Liver (tissue), 9 donors: ENCODE results near the gene PPT2. TPM values are rescaled to one million over a fixed set of nuclear protein-coding genes. Genes with fewer than 3 reads are reported as not detected.

Experiments used
- DNase-seq: peaks from one replicate; pipeline ENCODE4 v3.0.0-alpha.2; 2017; ENCODE audit warnings: low spot score
- H3K27ac ChIP-seq, 2 donors: one replicate each; pipeline ENCODE4 v1.7.0; 2013; ENCODE audit warnings: inconsistent platforms in 2 of 2, low read length in 2 of 2, control low read depth in 1 of 2, low read depth in 1 of 2, mild to moderate bottlenecking in 1 of 2
- H3K27me3 ChIP-seq, 4 donors: one replicate each; pipeline versions ENCODE4 v1.6.1 to v1.7.0; 2013; ENCODE audit warnings: low read length in 3 of 4, inconsistent platforms in 1 of 4, mild to moderate bottlenecking in 1 of 4, moderate library complexity in 1 of 4; ENCODE audit not compliant: control insufficient read depth in 4 of 4, insufficient read depth in 4 of 4
- H3K36me3 ChIP-seq, 4 donors: one replicate each; pipeline versions ENCODE4 v1.6.1 to v1.7.0; 2013; ENCODE audit warnings: low read length in 3 of 4, mild to moderate bottlenecking in 3 of 4, low read depth in 1 of 4, moderate library complexity in 1 of 4; ENCODE audit not compliant: control insufficient read depth in 4 of 4, insufficient read depth in 3 of 4
- H3K4me1 ChIP-seq, 4 donors: one replicate each; pipeline versions ENCODE4 v1.6.1 to v1.7.0; 2013; ENCODE audit warnings: low read length in 3 of 4, mild to moderate bottlenecking in 3 of 4, moderate library complexity in 1 of 4; ENCODE audit not compliant: control insufficient read depth in 4 of 4, insufficient read depth in 4 of 4
- H3K4me3 ChIP-seq, 3 donors: one replicate each; pipeline versions ENCODE4 v1.6.1 to v1.7.0; 2013; ENCODE audit warnings: low read length in 3 of 3, control low read depth in 1 of 3, low read depth in 1 of 3, mild to moderate bottlenecking in 1 of 3
- H3K9ac ChIP-seq, 2 donors: one replicate each; pipeline ENCODE4 v1.7.0; 2013; ENCODE audit warnings: low read length in 2 of 2, mild to moderate bottlenecking in 2 of 2, moderate library complexity in 2 of 2, control low read depth in 1 of 2, low read depth in 1 of 2
- H3K9me3 ChIP-seq, 4 donors: one replicate each; pipeline versions ENCODE4 v1.6.1 to v1.7.0; 2013; ENCODE audit warnings: low read length in 3 of 4; ENCODE audit not compliant: control insufficient read depth in 4 of 4
- CTCF ChIP-seq: fragments of 150-350 bp; IDR thresholded peaks from 2 replicates; pipeline ENCODE4 v1.5.1; 2017; ENCODE audit warnings: improper control_type of control experiment, low read depth, low read length; ENCODE audit not compliant: missing input control
- EGR1 ChIP-seq, 2 donors: IDR thresholded peaks; 2 replicates each; pipeline ENCODE4 v1.6.1; 2016 to 2018; ENCODE audit warnings: antibody characterized with exemption in 2 of 2, low read depth in 2 of 2
- FOXA1 ChIP-seq: IDR thresholded peaks from 2 replicates; pipeline ENCODE4 v1.6.1; 2016; ENCODE audit warnings: antibody characterized with exemption
- FOXA2 ChIP-seq: IDR thresholded peaks from 2 replicates; pipeline ENCODE4 v1.6.1; 2016; ENCODE audit warnings: antibody characterized with exemption
- GABPA ChIP-seq, 2 donors: IDR thresholded peaks in 1 of 2; conservative IDR thresholded peaks in 1 of 2; 2 replicates each; pipeline ENCODE4 v1.6.1; 2016; ENCODE audit warnings: antibody characterized with exemption in 2 of 2, mild to moderate bottlenecking in 1 of 2, moderate library complexity in 1 of 2
- HNF4A ChIP-seq, 2 donors: conservative IDR thresholded peaks; 2 replicates each; pipeline ENCODE4 v1.6.1; 2016; ENCODE audit warnings: antibody characterized with exemption in 2 of 2, mild to moderate bottlenecking in 2 of 2
- HNF4G ChIP-seq: IDR thresholded peaks from 2 replicates; pipeline ENCODE4 v1.6.1; 2016; ENCODE audit warnings: antibody characterized with exemption
- JUND ChIP-seq, 2 donors: IDR thresholded peaks; 2 replicates each; pipeline ENCODE4 v1.6.1; 2016; ENCODE audit warnings: antibody characterized with exemption in 2 of 2
- MAX ChIP-seq: IDR thresholded peaks from 2 replicates; pipeline ENCODE4 v1.6.1; 2016; ENCODE audit warnings: antibody characterized with exemption
- NR2F2 ChIP-seq: IDR thresholded peaks from 2 replicates; pipeline ENCODE4 v1.6.1; 2016; ENCODE audit warnings: antibody characterized with exemption
- RAD21 ChIP-seq, 2 donors: IDR thresholded peaks; 2 replicates each; pipeline ENCODE4 v1.6.1; 2016; ENCODE audit warnings: antibody characterized with exemption in 2 of 2, mild to moderate bottlenecking in 2 of 2
- RXRA ChIP-seq, 2 donors: IDR thresholded peaks; 2 replicates each; pipeline ENCODE4 v1.6.1; 2017 to 2018; ENCODE audit warnings: antibody characterized with exemption in 2 of 2, mild to moderate bottlenecking in 1 of 2
- SP1 ChIP-seq: IDR thresholded peaks from 2 replicates; pipeline ENCODE4 v1.6.1; 2018; ENCODE audit warnings: antibody characterized with exemption, mild to moderate bottlenecking
- TAF1 ChIP-seq: conservative IDR thresholded peaks from 2 replicates; pipeline ENCODE4 v1.6.1; 2016; ENCODE audit warnings: antibody characterized with exemption, mild to moderate bottlenecking
- YY1 ChIP-seq: IDR thresholded peaks from 2 replicates; pipeline ENCODE4 v1.6.1; 2016; ENCODE audit warnings: antibody characterized with exemption, mild to moderate bottlenecking
- ZBTB33 ChIP-seq: IDR thresholded peaks from 2 replicates; pipeline ENCODE4 v1.6.1; 2016; ENCODE audit warnings: antibody characterized with exemption
- WGBS: extraction: QIAGEN DNeasy Blood & Tissue Kit; methylation state at CpG from one replicate; pipeline ENCODE4 v1.1.7; 2013; 5-methylcytosine and 5-hydroxymethylcytosine counted together
- polyA plus RNA-seq, 2 donors: library from polyadenylated mRNA; stranded (reverse) in 1 of 2; unstranded in 1 of 2; fragments of 200-250 nt in 1 of 2; fragments of >200 nt in 1 of 2; fragmentation: Nextera tagmentation in 1 of 2; extraction: Ambion mirVana in 1 of 2; gene quantifications; one replicate each; pipeline versions ENCODE4 v1.2.1 to v1.2.3, GENCODE V29; 2013 to 2015
- total RNA-seq, 2 donors: library from RNA; depleted of rRNA; stranded (reverse); fragments of >200 nt; gene quantifications; one replicate each; pipeline ENCODE4 v1.2.3, GENCODE V29; 2014
- TF ChIP-seq, protein P1 (sequence below): IDR thresholded peaks from 2 replicates; pipeline ENCODE4 v1.6.1; 2016; ENCODE audit warnings: antibody characterized with exemption
- TF ChIP-seq, protein P2 (sequence below): IDR thresholded peaks from 2 replicates; pipeline ENCODE4 v1.6.1; 2016; ENCODE audit warnings: antibody characterized with exemption, mild to moderate bottlenecking
- donor health status: healthy.
- donor health status: healthy.
- donor health status: healthy.
- donor health status: healthy.
- donor health status: healthy.

Gene PPT2
- total and polyA plus RNA-seq, 4 donors: 7.6 to 47.4 (median 15.1) TPM

DNA sequence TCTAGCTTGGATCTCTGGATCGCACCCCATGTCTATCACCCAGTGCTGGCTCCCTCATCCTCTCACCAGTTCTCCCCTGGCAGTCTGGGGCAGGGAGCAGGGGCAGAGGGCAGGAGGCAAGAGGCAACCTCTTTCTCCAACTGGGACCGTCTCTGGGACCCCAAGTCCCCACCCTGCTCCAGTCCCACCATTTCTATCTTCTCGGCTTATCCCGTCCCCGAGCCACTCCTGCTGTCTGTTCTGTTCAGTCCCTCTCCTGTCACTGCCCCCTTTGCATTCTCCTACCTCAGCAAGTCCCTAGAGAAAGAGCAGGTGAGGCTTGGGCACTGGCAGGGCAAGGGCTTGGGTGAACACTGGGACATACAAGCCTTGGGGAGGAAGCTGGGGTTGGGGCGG lies 44.2 kb upstream of the PPT2 start:
- TF ChIP-seq CTCF: no peak
- no peak for TF ChIP-seq TAF1
- TF ChIP-seq, protein P1, sequence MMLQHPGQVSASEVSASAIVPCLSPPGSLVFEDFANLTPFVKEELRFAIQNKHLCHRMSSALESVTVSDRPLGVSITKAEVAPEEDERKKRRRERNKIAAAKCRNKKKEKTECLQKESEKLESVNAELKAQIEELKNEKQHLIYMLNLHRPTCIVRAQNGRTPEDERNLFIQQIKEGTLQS: no peak
- TF ChIP-seq RAD21 (IDR thresholded peaks at IDR 0.05): no peak
- TF ChIP-seq ZBTB33: no peak
- no peak for TF ChIP-seq FOXA2
- no peak for TF ChIP-seq EGR1 (IDR thresholded peaks at IDR 0.05; ENCODE audit: low read depth in 2 of 2)
- TF ChIP-seq JUND (IDR thresholded peaks at IDR 0.05): no peak
- TF ChIP-seq MAX: no peak
- WGBS: 49% methylated on average over 6 of the region's 6 CpGs
- Histone ChIP-seq H3K9me3 (no peaks in the 10 kb centered on the region), H3K4me3 (no peak overlapping the region), H3K4me1 (peaks cover 3 to 14% (median 8%) of the 10 kb centered on the region in 4 donors), H3K36me3 (no peaks in the 10 kb centered on the region), H3K9ac (no peak overlapping the region), H3K27me3 (peaks cover 0 to 2% (median 0%) of the 10 kb centered on the region in 4 donors), H3K27ac (no peak overlapping the region)
- no peak for DNase-seq

DNA sequence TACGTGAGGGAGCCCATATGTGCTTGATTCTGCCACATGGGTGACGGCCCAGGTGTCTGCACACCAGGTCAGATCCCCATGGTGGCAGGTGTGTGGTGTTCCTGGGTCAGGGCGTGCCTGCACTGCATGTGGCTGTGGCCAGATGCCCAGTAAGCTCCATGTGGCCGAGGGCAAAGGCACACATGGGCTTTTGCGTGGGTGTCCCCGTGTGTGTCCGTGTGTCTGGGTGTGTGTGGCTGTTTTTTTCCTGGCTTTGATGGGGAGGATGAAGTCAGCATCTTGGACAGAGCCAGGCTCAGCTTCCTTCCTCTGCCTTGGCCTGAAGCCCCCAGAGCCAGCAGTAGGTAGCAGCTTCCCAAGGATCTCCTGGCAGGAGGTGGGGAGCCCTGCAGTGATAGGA lies 43.3 kb upstream of the PPT2 start:
- H3K27ac ChIP-seq: no peak overlapping the region
- peak in 1 of 2 donors; percentile 36 for TF ChIP-seq HNF4A (conservative IDR thresholded peaks at IDR 0.05)
- no peak for TF ChIP-seq SP1
- TF ChIP-seq NR2F2: no peak
- TF ChIP-seq CTCF: no peak
- no peak for TF ChIP-seq ZBTB33
- TF ChIP-seq, protein P1: no peak
- peak; percentile 69 to 97 for TF ChIP-seq EGR1 (IDR thresholded peaks at IDR 0.05; ENCODE audit: low read depth in 2 of 2)
- TF ChIP-seq HNF4G: no peak
- TF ChIP-seq FOXA2: no peak
- TF ChIP-seq GABPA (IDR thresholded peaks at IDR 0.05 in 1 of 2, conservative IDR thresholded peaks at IDR 0.05 in 1 of 2): no peak
- TF ChIP-seq YY1: no peak
- TF ChIP-seq FOXA1: no peak
- TF ChIP-seq JUND (IDR thresholded peaks at IDR 0.05): no peak
- peak in 1 of 2 donors; percentile 51 for TF ChIP-seq RXRA (IDR thresholded peaks at IDR 0.05)
- TF ChIP-seq MAX: peak; percentile 62
- no peak for TF ChIP-seq TAF1
- no peak for TF ChIP-seq RAD21 (IDR thresholded peaks at IDR 0.05)
- TF ChIP-seq, protein P2, sequence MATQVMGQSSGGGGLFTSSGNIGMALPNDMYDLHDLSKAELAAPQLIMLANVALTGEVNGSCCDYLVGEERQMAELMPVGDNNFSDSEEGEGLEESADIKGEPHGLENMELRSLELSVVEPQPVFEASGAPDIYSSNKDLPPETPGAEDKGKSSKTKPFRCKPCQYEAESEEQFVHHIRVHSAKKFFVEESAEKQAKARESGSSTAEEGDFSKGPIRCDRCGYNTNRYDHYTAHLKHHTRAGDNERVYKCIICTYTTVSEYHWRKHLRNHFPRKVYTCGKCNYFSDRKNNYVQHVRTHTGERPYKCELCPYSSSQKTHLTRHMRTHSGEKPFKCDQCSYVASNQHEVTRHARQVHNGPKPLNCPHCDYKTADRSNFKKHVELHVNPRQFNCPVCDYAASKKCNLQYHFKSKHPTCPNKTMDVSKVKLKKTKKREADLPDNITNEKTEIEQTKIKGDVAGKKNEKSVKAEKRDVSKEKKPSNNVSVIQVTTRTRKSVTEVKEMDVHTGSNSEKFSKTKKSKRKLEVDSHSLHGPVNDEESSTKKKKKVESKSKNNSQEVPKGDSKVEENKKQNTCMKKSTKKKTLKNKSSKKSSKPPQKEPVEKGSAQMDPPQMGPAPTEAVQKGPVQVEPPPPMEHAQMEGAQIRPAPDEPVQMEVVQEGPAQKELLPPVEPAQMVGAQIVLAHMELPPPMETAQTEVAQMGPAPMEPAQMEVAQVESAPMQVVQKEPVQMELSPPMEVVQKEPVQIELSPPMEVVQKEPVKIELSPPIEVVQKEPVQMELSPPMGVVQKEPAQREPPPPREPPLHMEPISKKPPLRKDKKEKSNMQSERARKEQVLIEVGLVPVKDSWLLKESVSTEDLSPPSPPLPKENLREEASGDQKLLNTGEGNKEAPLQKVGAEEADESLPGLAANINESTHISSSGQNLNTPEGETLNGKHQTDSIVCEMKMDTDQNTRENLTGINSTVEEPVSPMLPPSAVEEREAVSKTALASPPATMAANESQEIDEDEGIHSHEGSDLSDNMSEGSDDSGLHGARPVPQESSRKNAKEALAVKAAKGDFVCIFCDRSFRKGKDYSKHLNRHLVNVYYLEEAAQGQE: no peak
- H3K36me3 ChIP-seq: peaks cover 0 to 2% (median under 1%) of the 10 kb centered on the region in 4 donors
- no peak overlapping the region for H3K9ac ChIP-seq
- no peak overlapping the region for H3K4me3 ChIP-seq
- H3K27me3 ChIP-seq: peaks cover 0 to 2% (median 0%) of the 10 kb centered on the region in 4 donors
- DNase-seq: no peak
- whole genome bisulfite sequencing: 30% methylated on average over 7 of the region's 7 CpGs
- peaks cover 3 to 14% (median 8%) of the 10 kb centered on the region in 4 donors for H3K4me1 ChIP-seq
- H3K9me3 ChIP-seq: no peaks in the 10 kb centered on the region
